Retina (tissue), 1 donor: Measurements from ENCODE around the gene FANCI.
"Not testable (repeated sequence)": the region's sequence is repeated elsewhere in the genome, so short reads cannot be mapped to it uniquely, and the experiment has no call there.

Experiments
- DNase-seq: peaks from one replicate; pipeline ENCODE4 v3.0.0-alpha.2; 2016

Gene FANCI

DNA sequence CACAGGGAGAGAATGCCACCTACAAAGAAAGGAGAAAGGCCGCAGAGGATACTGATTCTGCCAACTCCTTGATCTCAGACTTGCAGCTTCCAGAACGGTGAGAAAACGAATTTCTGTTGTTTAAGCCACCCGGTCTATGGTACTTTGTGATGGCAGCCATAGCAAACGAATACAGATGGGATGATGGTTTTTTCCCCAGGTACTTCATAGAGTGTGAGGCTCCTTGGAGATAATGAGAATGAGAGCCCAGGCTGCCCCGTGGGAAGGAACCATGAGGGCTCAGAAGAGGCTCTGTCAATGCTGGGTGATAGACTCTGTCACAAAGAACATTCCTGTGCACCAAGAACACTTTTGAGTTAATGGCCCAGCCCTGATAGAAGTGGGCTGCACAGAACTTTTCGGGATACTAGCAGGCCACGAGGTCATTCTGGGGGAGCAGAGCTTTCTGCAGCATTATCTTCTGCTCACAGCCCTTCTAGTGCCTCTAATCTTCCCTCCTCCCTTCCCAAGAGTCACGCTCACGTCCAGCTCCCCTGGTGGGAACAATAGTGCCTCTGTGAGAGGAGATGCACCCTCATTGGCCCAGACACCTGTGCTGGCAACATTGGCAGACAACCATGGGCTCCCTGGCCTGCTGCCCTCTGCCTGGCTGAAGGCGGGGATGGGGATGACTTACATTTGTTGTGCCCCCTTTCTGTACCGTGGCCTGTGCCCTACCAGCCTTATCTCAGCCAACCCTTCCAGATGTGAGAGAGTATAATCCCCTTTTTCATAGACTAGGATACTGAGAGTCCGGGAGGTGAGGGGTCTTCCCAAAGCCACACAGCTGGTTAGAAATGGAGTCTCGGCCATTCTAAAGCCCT lies 17.2 kb upstream of the FANCI start:
- no peak for DNase-seq

DNA sequence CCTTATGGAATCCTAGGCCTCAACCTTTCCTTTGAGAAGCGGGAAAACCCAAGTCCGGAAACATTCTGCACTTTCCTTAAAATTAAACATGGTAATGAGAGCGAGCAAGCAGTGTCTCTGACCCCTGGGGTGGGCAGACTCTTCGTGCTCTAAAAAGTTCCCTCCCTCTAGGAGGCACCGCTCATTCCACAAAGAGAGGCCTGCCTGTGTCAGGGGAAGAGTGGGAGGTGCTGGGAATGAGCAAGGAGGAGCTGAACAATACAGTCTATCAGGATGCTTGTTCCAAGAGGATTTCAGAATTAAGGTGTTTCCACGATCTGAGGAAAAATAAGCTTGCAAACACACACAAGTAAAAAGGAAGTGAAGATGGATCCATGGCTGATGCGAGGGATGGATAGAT lies 16.4 kb upstream of the FANCI start:
- no peak for DNase-seq

DNA sequence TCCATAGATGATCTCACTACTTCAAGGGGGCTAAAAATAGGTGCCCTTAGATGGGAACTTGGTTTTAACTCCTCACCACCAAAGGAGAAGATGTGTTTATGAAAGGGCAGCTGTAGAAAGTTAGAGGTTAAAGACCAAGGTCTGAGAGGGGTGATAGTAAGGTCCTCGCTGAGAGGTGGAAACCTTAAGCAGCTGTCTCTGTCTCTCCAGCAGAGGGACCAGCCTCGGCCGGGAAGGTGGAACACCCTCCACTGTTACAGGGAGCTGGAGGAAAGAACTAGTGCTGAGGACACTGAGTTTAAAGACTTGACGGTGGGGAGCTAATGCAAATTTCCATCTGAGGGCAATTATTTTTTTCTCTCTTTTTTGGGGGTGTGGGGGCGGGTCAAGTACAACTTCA lies 13.5 kb upstream of the FANCI start:
- DNase-seq, result no peak

DNA sequence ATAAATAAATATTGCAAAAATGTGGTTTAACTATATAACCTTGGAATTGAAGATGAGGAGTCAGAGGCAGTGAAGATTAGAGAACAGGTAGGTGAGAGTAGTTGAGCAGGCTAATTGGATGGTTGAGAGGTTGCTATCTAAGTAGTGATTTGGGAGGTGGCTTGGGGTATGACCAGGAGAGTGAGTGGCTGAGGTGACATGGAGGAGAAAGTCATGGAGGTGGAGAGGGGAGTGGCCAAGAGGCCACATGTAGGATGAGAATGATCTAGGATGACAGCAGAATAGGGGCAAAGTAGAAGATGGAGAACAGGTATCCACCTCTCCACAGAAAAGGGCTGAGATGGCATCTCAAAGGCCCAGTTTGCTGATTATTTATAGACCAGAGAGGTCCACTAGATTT lies 11.9 kb upstream of the FANCI start:
- DNase-seq, result no peak

DNA sequence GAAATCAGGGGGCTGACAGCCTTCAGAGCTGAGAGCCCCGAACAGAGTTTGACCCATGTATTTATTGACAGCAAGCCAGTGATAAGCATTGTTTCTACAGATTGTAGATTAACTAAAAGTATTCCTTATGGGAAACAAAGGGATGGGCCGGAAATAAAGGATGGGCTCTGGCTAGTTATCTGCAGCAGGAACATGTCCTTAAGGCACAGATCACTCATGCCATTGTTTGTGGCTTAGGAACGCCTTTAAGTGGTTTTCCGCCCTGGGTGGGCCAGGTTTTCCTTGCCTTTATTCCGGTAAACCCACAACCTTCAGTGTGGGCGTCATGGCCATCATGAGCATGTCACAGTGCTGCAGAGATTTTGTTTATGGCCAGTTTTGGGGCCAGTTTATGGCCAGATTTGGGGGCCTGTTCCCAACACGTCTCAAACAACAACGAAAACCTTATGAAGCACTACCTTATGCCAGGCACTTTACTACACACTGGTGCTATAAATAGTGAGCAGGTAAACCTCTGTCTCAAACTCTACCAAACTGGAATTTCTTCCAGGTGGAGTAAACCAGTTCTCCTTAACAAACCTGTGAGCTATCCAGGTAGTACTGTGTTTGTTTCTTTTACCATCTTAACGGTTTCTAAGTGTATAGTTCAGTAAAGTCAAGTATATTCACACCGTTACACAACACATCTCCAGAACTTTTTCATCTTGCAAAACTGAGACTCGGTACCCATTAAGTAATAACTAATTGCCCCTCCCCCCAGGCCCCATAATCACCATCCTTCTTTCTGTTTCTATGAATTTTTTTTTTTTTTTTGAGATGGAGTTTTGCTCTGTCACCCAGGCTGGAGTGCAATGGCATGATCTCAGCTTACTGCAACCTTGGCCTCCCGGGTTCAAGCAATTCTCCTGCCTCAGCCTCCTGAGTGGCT lies 3.6 kb upstream of the FANCI start:
- DNase-seq, result not testable (repeated sequence)

DNA sequence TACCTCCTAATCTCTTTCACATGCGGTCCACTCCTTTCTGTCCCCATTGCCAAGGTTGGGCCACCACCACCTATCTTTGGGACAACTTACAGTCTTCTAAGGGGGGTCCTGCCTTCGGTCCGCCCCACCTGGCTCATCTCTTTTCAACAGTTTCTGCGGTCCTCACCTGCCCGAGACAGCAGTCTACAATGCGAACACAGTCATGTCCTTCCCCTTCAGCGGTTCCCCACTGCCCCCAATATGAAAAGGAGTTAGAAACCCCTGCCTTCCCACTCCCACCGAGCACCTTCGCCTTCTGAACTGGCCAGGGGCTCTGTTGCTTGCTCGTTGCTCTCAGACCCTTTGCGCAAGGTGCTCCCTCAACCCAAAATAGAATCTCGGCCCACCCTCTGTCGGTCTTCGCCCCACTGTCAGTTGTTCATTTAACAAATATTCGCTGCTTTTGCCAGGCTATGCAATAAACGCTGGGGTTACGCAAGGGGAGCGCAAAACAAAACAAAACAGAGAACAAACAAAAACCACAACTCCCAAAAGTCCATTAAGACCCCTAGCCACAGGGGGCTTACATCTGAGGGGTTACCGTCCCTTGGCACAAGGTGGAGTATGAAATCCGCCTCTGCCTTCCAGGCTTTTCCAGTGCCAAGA lies 611 bp upstream of the FANCI start:
- DNase-seq, result no peak

DNA sequence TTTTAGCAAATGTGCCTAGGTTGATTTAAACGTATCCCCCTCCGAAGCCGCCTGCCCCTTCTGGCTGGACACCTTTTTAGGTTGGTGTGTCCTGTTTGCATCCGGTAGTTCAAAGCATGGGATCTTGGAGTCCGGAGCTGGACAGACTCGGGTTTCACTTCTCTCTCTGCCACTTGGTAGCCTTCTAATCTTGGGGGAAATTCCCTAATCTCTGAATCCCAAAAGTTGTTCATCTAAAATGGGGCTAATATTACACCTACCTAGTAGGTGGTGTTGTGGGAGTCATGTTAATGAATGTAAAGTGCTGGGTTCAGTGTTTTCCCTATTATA lies 760 bp downstream of the FANCI start:
- no peak for DNase-seq

DNA sequence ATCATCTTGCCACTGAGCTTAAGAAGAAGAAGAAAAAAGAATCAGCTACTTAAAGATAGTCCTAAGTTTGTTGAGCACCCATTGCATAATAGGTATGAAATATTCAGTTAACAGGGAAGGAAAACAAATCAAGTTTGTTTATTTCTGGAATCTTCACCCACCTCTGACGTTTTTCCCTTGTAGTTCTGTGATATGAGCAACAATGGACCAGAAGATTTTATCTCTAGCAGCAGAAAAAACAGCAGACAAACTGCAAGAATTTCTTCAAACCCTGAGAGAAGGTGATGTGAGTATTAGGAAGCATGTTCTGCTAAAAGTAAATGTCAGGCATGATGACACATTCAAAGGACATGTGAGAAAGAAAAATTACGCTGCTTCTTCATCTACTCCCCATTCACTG lies 3.7 kb downstream of the FANCI start:
- no peak for DNase-seq

DNA sequence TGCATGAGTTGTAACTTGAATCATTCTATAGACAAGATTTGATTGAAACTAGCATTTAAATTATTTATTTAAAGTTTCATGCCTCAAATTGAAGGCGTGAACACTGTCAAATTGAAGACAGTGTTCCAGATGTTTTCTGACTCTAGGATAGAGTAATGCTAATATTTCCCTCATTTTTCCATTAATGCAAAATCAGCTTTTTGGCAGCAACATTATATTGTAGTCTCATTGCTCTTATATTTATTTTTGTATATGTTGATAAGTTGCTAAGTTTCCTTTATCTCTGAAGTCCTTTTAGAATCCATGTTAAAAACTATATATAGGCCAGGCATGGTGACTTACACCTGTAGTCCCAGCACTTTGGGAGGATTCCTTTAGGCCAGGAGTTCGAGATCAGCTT lies 4.8 kb downstream of the FANCI start:
- no peak for DNase-seq

DNA sequence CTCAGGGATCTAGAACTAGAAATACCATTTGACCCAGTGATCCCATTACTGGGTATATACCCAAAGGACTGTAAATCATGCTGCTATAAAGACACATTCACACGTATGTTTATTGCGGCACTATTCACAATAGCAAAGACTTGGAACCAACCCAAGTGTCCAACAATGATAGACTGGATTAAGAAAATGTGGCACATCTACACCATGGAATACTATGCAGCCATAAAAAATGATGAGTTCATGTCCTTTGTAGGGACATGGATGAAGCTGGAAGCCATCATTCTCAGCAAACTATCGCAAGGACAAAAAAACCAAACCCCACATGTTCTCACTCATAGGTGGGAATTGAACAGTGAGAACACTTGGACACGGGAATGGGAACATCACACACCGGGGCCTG lies 6.4 kb downstream of the FANCI start:
- DNase-seq, result not testable (repeated sequence)

DNA sequence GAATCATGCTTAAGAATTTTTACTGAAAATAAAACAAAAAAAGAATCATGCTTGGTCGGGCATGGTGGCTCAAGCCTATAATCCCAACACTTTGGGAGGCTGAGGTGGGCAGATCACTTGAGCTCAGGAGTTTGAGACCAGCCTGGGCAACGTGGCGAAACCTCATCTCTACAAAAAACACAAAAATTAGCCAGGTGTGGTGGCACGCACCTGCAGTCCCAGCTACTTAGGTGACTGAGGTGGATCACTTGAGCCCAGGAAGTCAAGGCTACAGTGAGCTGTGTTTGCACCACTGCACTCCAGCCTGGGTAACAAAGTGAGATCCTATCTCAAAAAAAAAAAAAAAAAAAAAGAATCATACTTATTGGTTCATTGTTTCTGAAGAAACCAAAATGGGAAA lies 33.5 kb downstream of the FANCI start:
- DNase-seq, result not testable (repeated sequence)

DNA sequence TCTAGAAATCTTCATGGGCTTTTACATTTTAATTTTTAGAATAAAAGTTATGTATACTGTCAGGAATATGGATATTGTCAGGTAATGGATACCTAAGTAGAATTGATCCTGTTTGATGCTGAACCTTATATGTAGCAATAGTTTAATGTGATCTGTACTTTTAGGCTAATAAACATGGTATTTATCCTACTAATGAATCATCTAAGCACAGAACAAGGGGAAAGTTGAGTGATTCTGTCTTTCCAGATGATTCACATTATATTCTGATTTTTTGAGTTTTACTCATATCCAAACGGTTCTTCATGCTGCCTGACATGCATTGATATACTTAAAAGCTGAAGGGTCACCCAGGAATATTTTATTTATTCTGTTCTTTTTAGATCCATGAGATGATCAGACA lies 34.5 kb downstream of the FANCI start:
- DNase-seq, result no peak

DNA sequence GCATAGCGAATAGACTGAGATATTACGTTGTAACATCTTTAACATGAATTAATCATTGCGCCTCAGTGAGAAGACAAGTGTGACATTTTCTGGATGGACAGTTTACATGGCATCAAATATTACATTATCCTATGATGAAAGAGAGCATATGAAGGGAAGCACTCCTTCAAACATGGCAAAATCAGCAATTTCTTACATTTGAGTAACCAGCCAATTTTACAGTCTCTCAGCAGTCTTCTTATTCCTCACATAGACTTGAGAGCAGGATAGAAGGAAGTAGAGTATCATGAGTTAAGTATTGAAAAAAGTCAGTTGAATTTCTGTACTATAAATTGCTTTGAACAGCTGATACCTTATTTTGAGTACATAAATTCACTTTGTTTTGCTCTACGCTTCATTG lies 38.9 kb downstream of the FANCI start:
- DNase-seq, result no peak

DNA sequence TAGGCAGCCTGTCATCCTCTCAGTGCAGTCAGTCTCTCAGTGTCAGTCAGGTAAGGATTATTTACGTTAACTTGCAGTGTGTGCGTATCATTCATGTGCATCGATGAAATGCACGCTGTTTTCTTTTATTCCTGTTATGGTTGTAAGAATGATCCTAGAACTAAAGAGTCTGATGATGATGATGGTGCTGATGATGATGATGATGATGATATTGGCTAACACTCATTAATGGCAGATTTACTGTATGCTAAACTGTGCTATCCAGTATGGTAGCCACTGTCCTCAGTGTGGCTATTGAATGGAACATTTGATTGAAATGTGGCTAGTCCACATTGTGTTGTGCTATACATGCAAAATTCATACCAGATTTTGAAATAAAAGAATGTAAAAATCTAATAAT lies 39.4 kb downstream of the FANCI start:
- DNase-seq, result no peak

DNA sequence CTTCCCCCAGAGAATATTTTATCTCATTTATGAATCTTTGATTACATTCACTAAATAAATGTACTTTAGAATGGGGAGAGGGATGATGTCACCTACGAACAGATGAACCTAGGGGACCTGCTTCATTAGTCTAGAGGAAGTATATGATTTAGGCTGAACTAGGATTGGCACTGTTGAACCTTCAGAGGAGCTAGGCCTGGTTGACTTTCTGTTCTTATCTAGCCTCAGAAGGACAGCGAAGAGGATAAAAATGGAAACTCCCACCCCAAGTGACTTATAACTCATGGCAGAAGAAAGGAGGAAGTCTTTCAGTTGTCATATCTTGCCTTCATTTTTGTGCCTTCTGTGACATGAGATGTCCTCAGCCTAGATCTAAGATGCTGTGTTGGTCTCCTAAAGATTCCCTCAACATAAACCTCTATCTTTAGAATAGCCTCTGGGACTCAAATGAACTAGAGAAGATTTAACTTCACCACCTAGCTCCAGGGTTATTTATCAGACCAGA lies 48.2 kb downstream of the FANCI start:
- no peak for DNase-seq

DNA sequence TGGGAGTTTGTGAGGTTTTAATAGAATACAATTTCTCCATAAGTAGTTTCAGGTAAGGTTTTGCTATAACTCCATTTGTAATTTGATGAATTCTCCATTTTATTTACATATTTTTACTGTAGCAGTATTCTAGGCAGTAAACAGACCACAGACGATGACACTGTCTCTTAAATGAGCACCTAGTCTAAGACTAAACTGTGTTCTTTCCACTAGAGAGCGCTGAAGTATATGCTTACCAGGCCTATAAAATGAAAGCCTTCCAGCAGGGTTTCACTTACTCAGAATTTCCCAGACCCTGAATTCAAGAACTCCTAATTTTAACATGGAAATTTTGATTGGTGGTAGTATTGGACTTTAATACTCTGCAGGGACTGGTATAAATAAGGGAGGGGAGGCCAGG lies 49.2 kb downstream of the FANCI start:
- DNase-seq, result no peak

DNA sequence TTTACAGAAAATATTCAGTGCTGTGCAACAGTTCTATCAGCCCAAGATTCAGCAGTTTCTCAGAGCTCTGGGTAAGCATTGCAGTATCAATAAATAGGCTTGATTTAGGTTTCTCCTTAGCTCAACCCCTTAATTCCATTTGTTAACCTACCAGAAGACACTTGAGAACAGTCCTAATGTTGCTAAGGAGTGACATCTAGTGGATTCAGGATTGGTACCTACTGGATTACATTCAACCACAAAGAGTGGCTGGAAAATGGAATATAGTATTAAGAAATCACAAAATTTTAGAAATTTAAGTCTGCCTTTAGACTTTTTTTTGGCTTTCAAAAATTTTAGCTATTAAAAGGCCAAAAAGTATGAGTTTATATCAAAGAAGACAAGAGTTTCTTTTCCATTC lies 56.1 kb downstream of the FANCI start:
- no peak for DNase-seq

DNA sequence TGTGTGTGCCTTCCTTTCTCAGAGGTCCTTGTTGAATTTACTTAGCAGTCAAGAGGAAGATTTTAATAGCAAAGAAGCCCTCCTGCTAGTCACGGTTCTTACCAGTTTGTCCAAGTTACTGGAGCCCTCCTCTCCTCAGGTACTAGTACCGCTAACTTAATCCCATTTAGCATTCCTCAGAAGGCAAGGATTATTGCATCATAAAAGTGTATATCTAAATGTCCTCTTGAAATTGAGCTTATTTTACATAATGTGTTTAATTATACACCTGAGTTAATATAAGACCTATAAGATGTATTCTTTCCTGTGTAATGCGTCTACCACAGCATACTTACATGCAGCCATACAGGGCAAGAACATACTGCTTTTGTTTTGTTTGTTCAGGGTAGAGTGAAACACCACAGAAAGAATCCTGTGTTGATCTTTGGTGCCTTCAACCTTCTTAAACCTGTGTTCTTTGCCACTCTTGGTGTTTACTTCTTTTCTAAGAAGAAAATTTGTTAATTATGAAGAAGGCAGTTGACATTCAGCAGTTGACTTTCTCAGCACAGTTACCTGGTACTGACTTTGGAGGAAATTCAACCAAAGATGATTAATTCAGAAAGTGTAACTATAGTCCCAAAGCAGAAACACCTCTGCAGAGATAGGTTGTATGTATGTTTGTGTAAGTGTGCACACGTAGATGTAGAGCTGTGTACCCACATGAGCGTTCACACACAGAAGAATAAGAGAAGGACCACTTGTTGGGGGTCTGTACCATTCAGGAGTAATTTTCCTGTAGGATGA lies 57.7 kb downstream of the FANCI start:
- DNase-seq, result no peak

DNA sequence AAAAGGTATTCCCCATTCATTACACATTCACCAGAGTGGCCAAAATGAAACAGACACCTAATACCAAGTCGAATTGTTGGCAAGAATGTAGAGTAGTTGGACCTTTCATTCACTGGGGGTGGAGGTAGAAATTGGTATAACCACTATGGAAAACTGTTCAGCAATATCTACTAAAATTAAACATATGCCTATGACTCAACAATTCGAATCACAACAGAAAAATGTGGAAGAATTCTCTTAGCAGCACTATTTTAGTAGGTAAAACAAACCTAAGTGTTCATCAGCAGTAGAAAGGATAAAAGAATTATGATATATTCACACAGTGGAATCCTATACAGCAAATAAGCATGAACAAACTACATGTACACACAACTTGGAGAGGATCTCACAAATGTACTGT lies 60.2 kb downstream of the FANCI start:
- no peak for DNase-seq

DNA sequence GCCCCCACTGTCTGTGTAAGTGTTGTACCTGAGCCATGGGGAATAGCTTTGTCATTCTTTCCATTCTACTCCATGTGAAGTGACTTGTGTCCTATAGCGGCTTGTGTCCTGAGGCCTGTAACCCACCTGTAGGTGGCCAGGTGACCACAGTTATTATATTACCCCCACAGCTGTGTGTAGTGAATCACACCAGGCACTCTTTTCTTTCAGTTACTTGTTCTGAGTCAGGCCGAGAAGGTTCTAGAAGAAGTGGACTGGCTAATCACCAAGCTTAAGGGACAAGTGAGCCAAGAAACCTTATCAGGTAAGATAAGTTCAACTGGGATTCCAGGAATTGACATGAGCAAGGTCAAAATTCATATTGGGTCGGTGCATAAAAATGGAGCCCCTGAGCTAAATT lies 61.6 kb downstream of the FANCI start:
- DNase-seq, result no peak

DNA sequence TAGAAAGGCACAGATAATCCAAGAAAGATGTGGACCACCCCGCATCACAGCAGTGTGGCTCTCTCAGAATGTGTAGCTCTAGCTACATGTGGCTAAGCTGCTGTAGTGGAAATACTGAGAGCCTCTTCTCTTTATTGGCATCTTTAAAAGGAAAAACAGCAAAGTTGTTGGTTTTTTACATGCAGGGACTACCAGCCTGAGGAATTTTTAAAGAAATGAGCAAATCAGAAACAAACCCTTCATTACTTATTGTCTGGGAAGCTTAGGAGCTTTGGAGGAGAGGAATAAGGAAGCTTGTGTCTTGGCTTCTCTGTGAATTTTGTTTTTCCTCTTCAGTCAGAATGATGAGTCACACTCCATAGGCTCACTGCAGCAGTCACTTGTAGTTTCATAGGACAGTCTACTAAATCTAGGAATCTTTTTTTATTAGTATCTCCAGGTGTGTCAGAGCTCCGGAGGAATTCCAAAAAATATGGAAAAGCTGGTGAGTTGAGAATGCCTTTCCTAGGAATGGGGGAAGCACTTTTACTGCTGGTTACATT lies 63.3 kb downstream of the FANCI start:
- no peak for DNase-seq

DNA sequence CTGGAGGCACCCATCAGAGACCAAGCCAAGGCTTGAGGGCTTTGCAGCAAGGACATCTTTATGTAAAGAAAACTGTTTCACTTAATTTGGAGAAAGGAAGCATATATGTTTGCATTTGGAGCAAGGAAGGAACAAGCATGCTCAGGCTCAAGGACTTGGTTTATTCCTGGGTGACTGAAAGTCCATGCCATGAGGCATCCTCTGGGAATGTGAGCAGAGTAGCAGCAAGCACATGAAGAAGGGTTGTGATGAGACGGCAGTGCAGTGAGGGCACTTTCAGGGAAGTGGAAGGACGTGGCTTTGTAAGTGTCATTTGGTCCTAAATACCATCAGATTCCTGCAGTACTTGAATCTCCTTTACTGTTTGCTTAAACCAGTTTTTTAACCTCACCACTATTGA lies 64.0 kb downstream of the FANCI start:
- no peak for DNase-seq
